HEK293T (cell line): Measurements from ENCODE around the gene RASA3.
"Not testable (repeated sequence)": the region's sequence is repeated elsewhere in the genome, so short reads cannot be mapped to it uniquely, and the experiment has no call there.

Source experiments
- CTCF ChIA-PET: fragments of 350-600 bp; formaldehyde crosslinking; extraction: SDS; loops from one replicate; lab custom pipeline; 2021; ENCODE audit warnings: antibody characterized with exemption, inconsistent platforms; lab: Yijun Ruan, JAX
- POLR2A ChIA-PET: fragments of 350-600 bp; formaldehyde crosslinking; extraction: SDS; loops from one replicate; lab custom pipeline; 2020; ENCODE audit warnings: antibody characterized with exemption, inconsistent platforms; lab: Yijun Ruan, JAX
- DNase-seq: peaks from one replicate; pipeline ENCODE4 v3.0.0; 2012; ENCODE audit warnings: mixed read lengths; ENCODE audit errors: extremely low spot score
- ARNT ChIP-seq: fragments of 450-650 bp; IDR thresholded peaks from 2 replicates; pipeline ENCODE4 v1.6.1; 2017; ENCODE audit warnings: mild to moderate bottlenecking
- BHLHE40 ChIP-seq: fragments of 450-650 bp; IDR thresholded peaks from 2 replicates; pipeline ENCODE4 v1.6.1; 2016; ENCODE audit warnings: mild to moderate bottlenecking, moderate library complexity, borderline replicate concordance
- CTBP1 ChIP-seq: fragments of 450-650 bp; IDR thresholded peaks from 2 replicates; pipeline ENCODE4 v1.6.1; 2016; ENCODE audit warnings: borderline replicate concordance
- ELF4 ChIP-seq: fragments of 450-650 bp; IDR thresholded peaks from 2 replicates; pipeline ENCODE4 v1.6.1; 2017; ENCODE audit warnings: antibody characterized with exemption
- FOXA1 ChIP-seq: fragments of 450-650 bp; IDR thresholded peaks from 2 replicates; pipeline ENCODE4 v1.6.1; 2016; ENCODE audit warnings: mild to moderate bottlenecking
- FOXK2 ChIP-seq: fragments of 450-650 bp; IDR thresholded peaks from 2 replicates; pipeline ENCODE4 v1.6.1; 2016; ENCODE audit warnings: mild to moderate bottlenecking
- FOXM1 ChIP-seq: fragments of 450-650 bp; IDR thresholded peaks from 2 replicates; pipeline ENCODE4 v1.6.1; 2017; ENCODE audit warnings: mild to moderate bottlenecking, borderline replicate concordance
- HDGF ChIP-seq: fragments of 450-650 bp; IDR thresholded peaks from 2 replicates; pipeline ENCODE4 v1.6.1; 2017; ENCODE audit warnings: antibody characterized with exemption, borderline replicate concordance
- L3MBTL2 ChIP-seq: fragments of 450-650 bp; conservative IDR thresholded peaks from 2 replicates; pipeline ENCODE4 v1.6.1; 2016; ENCODE audit warnings: mild to moderate bottlenecking
- LEF1 ChIP-seq: fragments of 450-650 bp; IDR thresholded peaks from 2 replicates; pipeline ENCODE4 v1.6.1; 2017; ENCODE audit warnings: mild to moderate bottlenecking, borderline replicate concordance
- NFRKB ChIP-seq: fragments of 450-650 bp; IDR thresholded peaks from 2 replicates; pipeline ENCODE4 v1.6.1; 2016; ENCODE audit warnings: mild to moderate bottlenecking, moderate library complexity
- SP1 ChIP-seq: fragments of 450-650 bp; IDR thresholded peaks from 2 replicates; pipeline ENCODE4 v1.6.1; 2017
- SUZ12 ChIP-seq: fragments of 450-650 bp; IDR thresholded peaks from 2 replicates; pipeline ENCODE4 v1.6.1; 2016; ENCODE audit warnings: mild to moderate bottlenecking
- TARDBP ChIP-seq: fragments of 450-650 bp; IDR thresholded peaks from 2 replicates; pipeline ENCODE4 v1.6.1; 2016
- ZNF384 ChIP-seq: fragments of 450-650 bp; IDR thresholded peaks from 2 replicates; pipeline ENCODE4 v1.6.1; 2016
- TF ChIP-seq, protein P1 (sequence below): fragments of 450-650 bp; IDR thresholded peaks from 2 replicates; pipeline ENCODE4 v1.6.1; 2016

The RASA3 gene

GRCh38 chr13:114020750-114021463, 111.5 kb downstream of the RASA3 start:
- ChIA-PET CTCF (no interaction called here), POLR2A (no interaction called here)
- no peak for DNase-seq
- TF ChIP-seq L3MBTL2 (no peak), ELF4 (no peak), SUZ12 (no peak), ZNF384 (no peak)
- TF ChIP-seq, protein P1, sequence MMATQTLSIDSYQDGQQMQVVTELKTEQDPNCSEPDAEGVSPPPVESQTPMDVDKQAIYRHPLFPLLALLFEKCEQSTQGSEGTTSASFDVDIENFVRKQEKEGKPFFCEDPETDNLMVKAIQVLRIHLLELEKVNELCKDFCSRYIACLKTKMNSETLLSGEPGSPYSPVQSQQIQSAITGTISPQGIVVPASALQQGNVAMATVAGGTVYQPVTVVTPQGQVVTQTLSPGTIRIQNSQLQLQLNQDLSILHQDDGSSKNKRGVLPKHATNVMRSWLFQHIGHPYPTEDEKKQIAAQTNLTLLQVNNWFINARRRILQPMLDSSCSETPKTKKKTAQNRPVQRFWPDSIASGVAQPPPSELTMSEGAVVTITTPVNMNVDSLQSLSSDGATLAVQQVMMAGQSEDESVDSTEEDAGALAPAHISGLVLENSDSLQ, result no peak

- CTCF ChIA-PET, POLR2A ChIA-PET: not testable (repeated sequence)
- DNase-seq, result peak; percentile 8
These were observed 112.3 kb downstream of the RASA3 start for GRCh38 chr13:114020134-114020533.

- ChIA-PET POLR2A (no interaction called here), CTCF (no interaction called here)
- TF ChIP-seq FOXM1, result no peak
- no peak for TF ChIP-seq HDGF
- no peak for TF ChIP-seq FOXK2
- no peak for TF ChIP-seq NFRKB
- TF ChIP-seq CTBP1, result no peak
- TF ChIP-seq L3MBTL2, result no peak
- TF ChIP-seq, protein P1, result no peak
- no peak for TF ChIP-seq SP1
- no peak for TF ChIP-seq ELF4
- DNase-seq, result peak; percentile 71
These were observed 113.1 kb downstream of the RASA3 start for GRCh38 chr13:114019367-114019766.

DNA sequence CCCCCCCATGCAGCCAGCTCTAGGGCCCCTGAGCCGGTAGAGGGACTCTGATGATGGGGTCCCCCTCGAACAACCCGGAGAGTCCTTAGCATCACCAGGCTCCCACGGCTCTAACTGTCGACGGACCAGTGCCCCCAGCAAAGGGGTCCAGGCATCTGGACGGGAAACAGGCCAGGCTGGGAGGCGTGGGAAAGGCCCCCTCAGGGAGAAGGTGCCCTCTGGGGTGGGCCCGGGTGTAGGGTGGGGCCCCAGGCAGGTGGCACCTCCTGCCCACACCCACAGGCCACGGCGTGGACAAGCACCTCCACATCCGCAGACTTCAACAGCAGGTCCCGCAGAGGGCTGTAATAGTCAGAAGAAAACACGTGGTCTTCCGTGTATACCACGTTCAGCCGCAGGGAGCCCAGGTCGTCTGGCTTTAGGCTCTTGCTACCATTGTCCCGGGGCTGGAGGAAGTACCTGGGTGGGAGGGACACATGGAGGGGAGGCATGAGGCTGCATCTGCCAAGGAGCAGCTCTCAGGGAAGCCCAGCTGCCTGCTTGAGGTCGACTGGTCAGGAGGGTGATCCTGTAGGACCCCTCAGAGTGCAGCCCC, 113.9 kb downstream of the RASA3 start:
- ChIA-PET CTCF (no interaction called here), POLR2A (no interaction called here)
- DNase-seq, result no peak
- TF ChIP-seq CTBP1, result no peak
- TF ChIP-seq, protein P1, result no peak
- no peak for TF ChIP-seq ARNT
- no peak for TF ChIP-seq ZNF384
- TF ChIP-seq FOXM1, result no peak
- TF ChIP-seq FOXK2, result no peak
- no peak for TF ChIP-seq BHLHE40
- TF ChIP-seq LEF1, result no peak
- TF ChIP-seq TARDBP, result no peak
- TF ChIP-seq NFRKB, result no peak
- TF ChIP-seq FOXA1, result no peak
- TF ChIP-seq L3MBTL2, result no peak
- TF ChIP-seq HDGF, result no peak
- no peak for TF ChIP-seq ELF4
- no peak for TF ChIP-seq SUZ12

DNA sequence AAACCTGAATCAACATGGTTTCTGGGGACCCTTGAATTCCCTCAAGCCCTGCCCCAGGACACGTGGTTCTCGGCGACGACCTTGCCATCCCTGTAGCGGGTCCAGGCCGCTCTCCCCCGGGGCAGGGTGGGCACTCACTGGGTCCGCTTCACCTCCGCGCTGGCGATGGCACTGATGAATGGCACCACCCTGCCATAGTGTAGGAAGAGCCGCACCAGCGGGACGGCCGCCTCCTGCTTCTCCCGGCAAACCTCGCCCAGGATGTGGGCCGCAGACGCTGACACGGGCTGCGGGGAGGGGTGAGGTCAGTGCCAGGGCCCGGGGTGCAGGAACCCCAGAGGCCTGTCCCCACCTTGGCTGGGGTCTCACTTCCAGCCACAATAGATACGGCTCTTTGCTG, 114.5 kb downstream of the RASA3 start:
- ChIA-PET POLR2A (no interaction called here), CTCF (no interaction called here)
- TF ChIP-seq BHLHE40 (no peak), NFRKB (no peak), SP1 (no peak), HDGF (no peak), SUZ12 (no peak), ARNT (no peak)
- no peak for DNase-seq

GRCh38 chr13:114017028-114017630, 115.3 kb downstream of the RASA3 start:
- CTCF ChIA-PET, result no interaction called here
- TF ChIP-seq L3MBTL2 (no peak), BHLHE40 (no peak), FOXM1 (no peak), CTBP1 (no peak), ELF4 (no peak), FOXK2 (no peak), FOXA1 (no peak), SP1 (no peak), LEF1 (no peak)
- TF ChIP-seq, protein P1, result no peak
- POLR2A ChIA-PET, result no interaction called here
- peak; percentile 8 for DNase-seq
